WTC11 (cell line): ENCODE results near the gene MAP6.

Experiments used
- CREB1 ChIP-seq: sonication (generic); formaldehyde crosslinking; IDR thresholded peaks from 2 replicates; pipeline ENCODE4 v1.8.0; 2023; ENCODE audit warnings: mild to moderate bottlenecking, missing genetic modification reagents
- TF ChIP-seq, protein P1 (sequence below): fragments of 200-600 bp; IDR thresholded peaks from 2 replicates; pipeline ENCODE4 v1.8.0; 2022; ENCODE audit warnings: antibody characterized with exemption
- TF ChIP-seq, protein P2 (sequence below): sonication (generic); formaldehyde crosslinking; IDR thresholded peaks from 2 replicates; pipeline ENCODE4 v1.8.1; 2023; ENCODE audit warnings: mild to moderate bottlenecking, moderate library complexity, missing genetic modification reagents
- TF ChIP-seq, protein P3 (sequence below): sonication (generic); formaldehyde crosslinking; IDR thresholded peaks from 2 replicates; pipeline ENCODE4 v1.8.1; 2022; ENCODE audit warnings: mild to moderate bottlenecking, moderate library complexity, missing genetic modification reagents

DNA sequence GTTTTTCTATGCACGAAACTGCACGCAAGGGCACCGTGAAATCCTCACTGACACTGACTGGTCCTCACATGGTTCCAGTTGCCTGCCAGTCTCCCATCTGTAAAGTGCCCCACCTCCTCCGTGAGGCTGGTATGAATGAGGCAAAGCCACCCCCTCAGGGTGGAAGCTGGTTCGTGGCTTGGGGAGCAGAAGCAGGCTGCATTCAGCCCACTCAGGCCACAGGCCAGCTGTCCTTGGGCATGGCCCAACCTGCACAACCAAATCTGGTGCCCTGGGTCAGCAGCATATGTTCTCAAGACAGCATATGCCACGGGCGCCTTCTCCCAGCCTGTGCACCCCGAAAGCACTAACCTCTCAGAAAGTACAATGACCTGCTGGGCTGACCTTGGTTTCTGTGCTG lies 77.5 kb downstream of the MAP6 start:
- TF ChIP-seq, protein P1, sequence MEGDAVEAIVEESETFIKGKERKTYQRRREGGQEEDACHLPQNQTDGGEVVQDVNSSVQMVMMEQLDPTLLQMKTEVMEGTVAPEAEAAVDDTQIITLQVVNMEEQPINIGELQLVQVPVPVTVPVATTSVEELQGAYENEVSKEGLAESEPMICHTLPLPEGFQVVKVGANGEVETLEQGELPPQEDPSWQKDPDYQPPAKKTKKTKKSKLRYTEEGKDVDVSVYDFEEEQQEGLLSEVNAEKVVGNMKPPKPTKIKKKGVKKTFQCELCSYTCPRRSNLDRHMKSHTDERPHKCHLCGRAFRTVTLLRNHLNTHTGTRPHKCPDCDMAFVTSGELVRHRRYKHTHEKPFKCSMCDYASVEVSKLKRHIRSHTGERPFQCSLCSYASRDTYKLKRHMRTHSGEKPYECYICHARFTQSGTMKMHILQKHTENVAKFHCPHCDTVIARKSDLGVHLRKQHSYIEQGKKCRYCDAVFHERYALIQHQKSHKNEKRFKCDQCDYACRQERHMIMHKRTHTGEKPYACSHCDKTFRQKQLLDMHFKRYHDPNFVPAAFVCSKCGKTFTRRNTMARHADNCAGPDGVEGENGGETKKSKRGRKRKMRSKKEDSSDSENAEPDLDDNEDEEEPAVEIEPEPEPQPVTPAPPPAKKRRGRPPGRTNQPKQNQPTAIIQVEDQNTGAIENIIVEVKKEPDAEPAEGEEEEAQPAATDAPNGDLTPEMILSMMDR: no peak
- TF ChIP-seq, protein P2, sequence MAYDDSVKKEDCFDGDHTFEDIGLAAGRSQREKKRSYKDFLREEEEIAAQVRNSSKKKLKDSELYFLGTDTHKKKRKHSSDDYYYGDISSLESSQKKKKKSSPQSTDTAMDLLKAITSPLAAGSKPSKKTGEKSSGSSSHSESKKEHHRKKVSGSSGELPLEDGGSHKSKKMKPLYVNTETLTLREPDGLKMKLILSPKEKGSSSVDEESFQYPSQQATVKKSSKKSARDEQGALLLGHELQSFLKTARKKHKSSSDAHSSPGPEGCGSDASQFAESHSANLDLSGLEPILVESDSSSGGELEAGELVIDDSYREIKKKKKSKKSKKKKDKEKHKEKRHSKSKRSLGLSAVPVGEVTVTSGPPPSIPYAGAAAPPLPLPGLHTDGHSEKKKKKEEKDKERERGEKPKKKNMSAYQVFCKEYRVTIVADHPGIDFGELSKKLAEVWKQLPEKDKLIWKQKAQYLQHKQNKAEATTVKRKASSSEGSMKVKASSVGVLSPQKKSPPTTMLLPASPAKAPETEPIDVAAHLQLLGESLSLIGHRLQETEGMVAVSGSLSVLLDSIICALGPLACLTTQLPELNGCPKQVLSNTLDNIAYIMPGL: no peak
- TF ChIP-seq, protein P3, sequence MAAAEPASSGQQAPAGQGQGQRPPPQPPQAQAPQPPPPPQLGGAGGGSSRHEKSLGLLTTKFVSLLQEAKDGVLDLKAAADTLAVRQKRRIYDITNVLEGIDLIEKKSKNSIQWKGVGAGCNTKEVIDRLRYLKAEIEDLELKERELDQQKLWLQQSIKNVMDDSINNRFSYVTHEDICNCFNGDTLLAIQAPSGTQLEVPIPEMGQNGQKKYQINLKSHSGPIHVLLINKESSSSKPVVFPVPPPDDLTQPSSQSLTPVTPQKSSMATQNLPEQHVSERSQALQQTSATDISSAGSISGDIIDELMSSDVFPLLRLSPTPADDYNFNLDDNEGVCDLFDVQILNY (CRISPR knock-in tag): no peak
- no peak for TF ChIP-seq CREB1 (CRISPR knock-in tag)
